SK-N-DZ (cell line): ENCODE measurements around the gene CREM.

Source experiments
- small RNA-seq, 2 experiments: library from RNA; depleted of rRNA; stranded (forward); fragments of <200 nt; gene quantifications; one replicate each; pipeline ENCODE3, GENCODE V24; 2014

The CREM gene

Small RNAs within 50 kb of the gene (small RNA-seq; reads per million reads assigned to genes)
- gene MIR3611: 0 to 0.09 reads per million in 2 experiments
- 0.03 to 0.13 reads per million in 2 experiments for gene RNU6-1167P
- gene RNU6-794P: 0 reads per million in 2 experiments
- gene RNU7-77P: 0 reads per million in 2 experiments
